PC-3 (cell line): ENCODE measurements around the gene C14orf119. TPM values are rescaled to one million over a fixed set of nuclear protein-coding genes. Genes with fewer than 3 reads are reported as not detected.

ENCODE experiments used
- ATAC-seq: fragments of 200-7000 bp; cut with Tn5 transposase; 2 replicates; pipeline ENCODE4 v1.9.1; 2020; ENCODE audit warnings: mild to moderate bottlenecking, moderate library complexity
- BruUV-seq: library from RNA; stranded (reverse); fragments of 400-500 nt; replicated peaks from 2 replicates; lab custom pipeline; 2021; lab: Mats Ljungman, UMichigan
- CTCF ChIA-PET: fragments of 300-600 bp; sonication (Branson Sonifier 250); formaldehyde crosslinking; loops from one replicate; lab custom pipeline; 2022; ENCODE audit warnings: antibody characterized with exemption; lab: Charles Lee
- POLR2A ChIA-PET: fragments of 300-600 bp; sonication (Branson Sonifier 250); formaldehyde crosslinking; loops from one replicate; lab custom pipeline; 2022; ENCODE audit warnings: antibody characterized with exemption; ENCODE audit not compliant: unreplicated experiment; lab: Charles Lee
- DNase-seq: peaks from one replicate; pipeline ENCODE4 v3.0.0-alpha.2; 2015
- H2AFZ ChIP-seq: fragments of 300-600 bp; sonication (generic); 2 replicates; pipeline ENCODE4 v1.6.0; 2016; ENCODE audit warnings: antibody characterized with exemption, low read length
- H3F3A ChIP-seq: fragments of 300-600 bp; sonication (generic); one replicate; pipeline ENCODE4 v1.6.0; 2017; ENCODE audit warnings: antibody characterized with exemption, low read length, control low read depth, mild to moderate bottlenecking; ENCODE audit not compliant: unreplicated experiment
- H3K27ac ChIP-seq: fragments of 300-600 bp; sonication (generic); 2 replicates; pipeline ENCODE4 v1.5.1; 2016; ENCODE audit warnings: mild to moderate bottlenecking, low read length
- H3K27me3 ChIP-seq: fragments of 300-600 bp; sonication (generic); 2 replicates; pipeline ENCODE4 v1.6.1; 2016; ENCODE audit warnings: low read length, mixed read lengths
- H3K36me3 ChIP-seq: fragments of 300-600 bp; sonication (generic); 2 replicates; pipeline ENCODE4 v1.6.1; 2016; ENCODE audit warnings: low read depth, mixed run types, low read length, mixed read lengths
- H3K4me1 ChIP-seq: fragments of 300-600 bp; sonication (generic); 2 replicates; pipeline ENCODE4 v1.5.1; 2016; ENCODE audit warnings: low read length; ENCODE audit not compliant: insufficient read depth
- H3K4me2 ChIP-seq: fragments of 300-600 bp; sonication (generic); 2 replicates; pipeline ENCODE4 v1.6.0; 2016; ENCODE audit warnings: low read length
- H3K4me3 ChIP-seq: fragments of 300-600 bp; sonication (generic); 2 replicates; pipeline ENCODE4 v1.5.1; 2016; ENCODE audit warnings: mild to moderate bottlenecking, low read length, mixed read lengths
- H3K79me2 ChIP-seq: fragments of 300-600 bp; sonication (generic); 2 replicates; pipeline ENCODE4 v1.6.1; 2017; ENCODE audit warnings: low read length, mixed read lengths
- H3K9ac ChIP-seq: fragments of 300-600 bp; sonication (generic); 2 replicates; pipeline ENCODE4 v1.6.0; 2016; ENCODE audit warnings: mild to moderate bottlenecking, low read length
- H3K9me2 ChIP-seq: fragments of 300-600 bp; sonication (generic); replicated peaks from 2 replicates; pipeline ENCODE4 v1.6.1; 2016; ENCODE audit warnings: mixed run types, low read length, mixed read lengths
- H3K9me3 ChIP-seq: fragments of 300-600 bp; sonication (generic); 2 replicates; pipeline ENCODE4 v1.6.1; 2016; ENCODE audit warnings: low read length, mixed read lengths
- H4K20me1 ChIP-seq: fragments of 300-600 bp; sonication (generic); 2 replicates; pipeline ENCODE4 v1.6.1; 2016; ENCODE audit warnings: low read length, mixed read lengths
- EZH2 ChIP-seq: fragments of 300-600 bp; sonication (generic); IDR thresholded peaks from one replicate; pipeline ENCODE4 v1.6.1; 2017; ENCODE audit warnings: antibody characterized with exemption, mild to moderate bottlenecking, low read length; ENCODE audit not compliant: unreplicated experiment
- EZH2phosphoT487 ChIP-seq: fragments of 300-600 bp; sonication (generic); IDR thresholded peaks from 2 replicates; pipeline ENCODE4 v1.6.1; 2018; ENCODE audit warnings: mild to moderate bottlenecking, antibody characterized with exemption, low read length, borderline replicate concordance
- intact Hi-C: fragments of 100-400 bp; cut with micrococcal nuclease; formaldehyde crosslinking; loops from 2 replicates; pipeline ENCODE4 v1.9.0; 2023
- total RNA-seq: library from RNA; depleted of rRNA; stranded (reverse); fragments of >200 nt; gene quantifications from 2 replicates; pipeline ENCODE4 v1.2.3, GENCODE V29; 2014
- TF ChIP-seq, protein P1 (sequence below): fragments of 300-600 bp; sonication (generic); conservative IDR thresholded peaks from 2 replicates; pipeline ENCODE4 v1.5.1; 2017; ENCODE audit warnings: antibody characterized with exemption, low read depth, mild to moderate bottlenecking, low read length

C14orf119 gene
- total RNA-seq, 1 experiment from 2014 or later = 49.6 TPM

- BruUV-seq = no TSS peak
- no peaks in the 10 kb centered on the region for H3K79me2 ChIP-seq
- H3F3A ChIP-seq = no peaks in the 10 kb centered on the region
- ATAC-seq (no peak), DNase-seq (no peak)
- TF ChIP-seq EZH2phosphoT487 (no peak), EZH2 (no peak)
- TF ChIP-seq, protein P1, sequence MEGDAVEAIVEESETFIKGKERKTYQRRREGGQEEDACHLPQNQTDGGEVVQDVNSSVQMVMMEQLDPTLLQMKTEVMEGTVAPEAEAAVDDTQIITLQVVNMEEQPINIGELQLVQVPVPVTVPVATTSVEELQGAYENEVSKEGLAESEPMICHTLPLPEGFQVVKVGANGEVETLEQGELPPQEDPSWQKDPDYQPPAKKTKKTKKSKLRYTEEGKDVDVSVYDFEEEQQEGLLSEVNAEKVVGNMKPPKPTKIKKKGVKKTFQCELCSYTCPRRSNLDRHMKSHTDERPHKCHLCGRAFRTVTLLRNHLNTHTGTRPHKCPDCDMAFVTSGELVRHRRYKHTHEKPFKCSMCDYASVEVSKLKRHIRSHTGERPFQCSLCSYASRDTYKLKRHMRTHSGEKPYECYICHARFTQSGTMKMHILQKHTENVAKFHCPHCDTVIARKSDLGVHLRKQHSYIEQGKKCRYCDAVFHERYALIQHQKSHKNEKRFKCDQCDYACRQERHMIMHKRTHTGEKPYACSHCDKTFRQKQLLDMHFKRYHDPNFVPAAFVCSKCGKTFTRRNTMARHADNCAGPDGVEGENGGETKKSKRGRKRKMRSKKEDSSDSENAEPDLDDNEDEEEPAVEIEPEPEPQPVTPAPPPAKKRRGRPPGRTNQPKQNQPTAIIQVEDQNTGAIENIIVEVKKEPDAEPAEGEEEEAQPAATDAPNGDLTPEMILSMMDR = no peak
- no peak overlapping the region for H3K9ac ChIP-seq
- H3K4me3 ChIP-seq = no peak overlapping the region
- CTCF ChIA-PET = no interaction called here
- peaks cover 14% of the 10 kb centered on the region for H3K4me1 ChIP-seq
- POLR2A ChIA-PET = no interaction called here
- intact Hi-C loops = loop anchor here (5.0 kb wide), 1 partner anchor 163 kb away; the partner anchor contains the start of gene HOMEZ
- no peaks in the 10 kb centered on the region for H4K20me1 ChIP-seq
- H3K4me2 ChIP-seq = no peak overlapping the region
- H3K27me3 ChIP-seq = no peaks in the 10 kb centered on the region
- H3K27ac ChIP-seq = no peak overlapping the region
- H3K36me3 ChIP-seq = no peaks in the 10 kb centered on the region
- H2AFZ ChIP-seq = no peak overlapping the region
- no peaks in the 10 kb centered on the region for H3K9me2 ChIP-seq
- no peaks in the 10 kb centered on the region for H3K9me3 ChIP-seq
These were observed 29.1 kb downstream of the C14orf119 start for GRCh38 chr14:23124337-23124954.

- ATAC-seq (no peak), DNase-seq (no peak)
- TF ChIP-seq, protein P1 = no peak
- TF ChIP-seq EZH2 (no peak), EZH2phosphoT487 (no peak)
- Histone ChIP-seq H3K4me3 (no peak overlapping the region), H3F3A (no peaks in the 10 kb centered on the region), H3K27me3 (no peaks in the 10 kb centered on the region), H3K27ac (no peak overlapping the region), H3K9ac (no peak overlapping the region), H3K9me2 (no peaks in the 10 kb centered on the region), H2AFZ (no peak overlapping the region), H4K20me1 (no peaks in the 10 kb centered on the region), H3K36me3 (no peaks in the 10 kb centered on the region), H3K4me1 (peaks cover 20% of the 10 kb centered on the region), H3K9me3 (no peaks in the 10 kb centered on the region), H3K4me2 (no peak overlapping the region), H3K79me2 (no peaks in the 10 kb centered on the region)
- ChIA-PET POLR2A (no interaction called here), CTCF (no interaction called here)
- no TSS peak for BruUV-seq
- intact Hi-C loops = no loop called here
These were observed 29.7 kb downstream of the C14orf119 start for GRCh38 chr14:23125011-23125410.

DNA sequence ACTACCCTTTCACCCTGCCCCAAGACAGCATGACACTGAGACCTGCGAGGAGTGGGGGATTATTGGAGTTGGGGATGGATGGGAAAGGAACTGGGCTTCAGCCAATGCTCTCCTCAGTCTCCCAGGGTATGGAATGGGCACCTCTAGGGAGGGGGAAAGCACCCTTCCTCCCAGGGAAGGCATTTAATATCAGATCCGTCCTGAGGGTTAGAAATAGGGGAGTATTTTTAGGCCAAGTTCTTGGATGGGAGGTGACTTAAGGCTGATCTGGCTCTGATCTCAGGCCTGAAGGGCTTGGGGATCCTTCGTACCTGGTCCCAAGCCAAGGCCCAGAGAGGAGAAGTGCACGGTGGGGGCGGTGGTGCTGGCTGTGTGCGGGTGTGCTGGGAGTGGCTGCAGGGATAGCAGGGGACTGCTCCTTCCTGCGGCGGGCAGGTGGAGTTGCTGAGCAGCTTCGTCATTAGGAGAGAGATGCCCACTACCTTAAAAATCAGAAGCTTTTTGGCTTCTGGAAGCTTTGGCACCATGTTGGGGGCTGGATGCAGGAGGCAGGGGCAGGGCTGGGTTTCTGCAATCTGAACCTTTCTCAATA is 30.7 kb downstream of the C14orf119 start:
- Histone ChIP-seq H3F3A (no peaks in the 10 kb centered on the region), H2AFZ (no peak overlapping the region), H3K36me3 (no peaks in the 10 kb centered on the region), H3K79me2 (no peaks in the 10 kb centered on the region), H3K4me1 (peaks cover 24% of the 10 kb centered on the region), H3K27me3 (no peaks in the 10 kb centered on the region), H3K9me2 (no peaks in the 10 kb centered on the region), H4K20me1 (no peaks in the 10 kb centered on the region), H3K9ac (no peak overlapping the region), H3K27ac (no peak overlapping the region), H3K9me3 (no peaks in the 10 kb centered on the region), H3K4me2 (no peak overlapping the region), H3K4me3 (no peak overlapping the region)
- DNase-seq = no peak
- intact Hi-C loops = no loop called here
- CTCF ChIA-PET = no interaction called here
- no peak for ATAC-seq
- no TSS peak for BruUV-seq
- TF ChIP-seq, protein P1 = no peak
- POLR2A ChIA-PET = no interaction called here
